ENCODE results near the gene CDK10.
A peak's percentile ranks its signal among the peaks of the same experiment; 100 is the strongest.

CDK10 gene

GRCh38 chr16:89711601-89712273, 25.2 kb downstream of the CDK10 start:
- DNase-seq (ENCODE audit: low read depth in 2 of 2), result peak; percentile 52 to 61

GRCh38 chr16:89712274-89712781, 25.8 kb downstream of the CDK10 start:
- no peak for DNase-seq (ENCODE audit: low read depth in 2 of 2)

GRCh38 chr16:89716493-89716892, 30.0 kb downstream of the CDK10 start:
- DNase-seq (ENCODE audit: low read depth in 2 of 2), result no peak

- DNase-seq (ENCODE audit: low read depth in 2 of 2), result no peak
Measured at GRCh38 chr16:89716916-89717687, 30.6 kb downstream of the CDK10 start.

GRCh38 chr16:89717688-89718505, 31.4 kb downstream of the CDK10 start:
- no peak for DNase-seq (ENCODE audit: low read depth in 2 of 2)

- no peak for DNase-seq (ENCODE audit: low read depth in 2 of 2)
Measured at GRCh38 chr16:89720551-89720812, 34.0 kb downstream of the CDK10 start.

- peak; percentile 74 to 76 for DNase-seq (ENCODE audit: low read depth in 2 of 2)
Measured at GRCh38 chr16:89720813-89721545, 34.5 kb downstream of the CDK10 start, which contains the start of the genes VPS9D1 and ZNF276. Gene VPS9D1, minus strand, starts transcription at chr16:89720898. Its CDS starts 37 bp downstream, at chr16:89720861. Gene ZNF276, plus strand, starts transcription at chr16:89721537. Its CDS starts 104 bp downstream, at chr16:89721641.

GRCh38 chr16:89721546-89722391, 35.3 kb downstream of the CDK10 start:
- DNase-seq (ENCODE audit: low read depth in 2 of 2), result peak; percentile 77 to 83

- DNase-seq (ENCODE audit: low read depth in 2 of 2), result peak in 1 of 2 donors; percentile 30
Measured at GRCh38 chr16:89722392-89723278, 36.1 kb downstream of the CDK10 start.

- DNase-seq (ENCODE audit: low read depth in 2 of 2), result peak; percentile 57 to 58
Measured at GRCh38 chr16:89723279-89724250, 37.1 kb downstream of the CDK10 start.

- DNase-seq (ENCODE audit: low read depth in 2 of 2), result no peak
Measured at GRCh38 chr16:89727406-89728120, 41.1 kb downstream of the CDK10 start.

- DNase-seq (ENCODE audit: low read depth in 2 of 2), result no peak
Measured at GRCh38 chr16:89729293-89729692, 42.8 kb downstream of the CDK10 start.

- DNase-seq (ENCODE audit: low read depth in 2 of 2), result no peak
Measured at GRCh38 chr16:89729863-89730593, 43.5 kb downstream of the CDK10 start.

GRCh38 chr16:89730610-89731234, 44.2 kb downstream of the CDK10 start:
- DNase-seq (ENCODE audit: low read depth in 2 of 2), result no peak

- no peak for DNase-seq (ENCODE audit: low read depth in 2 of 2)
Measured at GRCh38 chr16:89732142-89732917, 45.8 kb downstream of the CDK10 start.

GRCh38 chr16:89732918-89733242, 46.4 kb downstream of the CDK10 start:
- DNase-seq (ENCODE audit: low read depth in 2 of 2), result no peak
